HG03097 (cell line): Measurements from ENCODE around the gene TIGAR.
A peak's percentile ranks its signal among the peaks of the same experiment; 100 is the strongest.

Source experiments
- ATAC-seq: cut with Tn5 transposase; IDR thresholded peaks from one replicate; pipeline ENCODE4 v1.9.1; 2021; ENCODE audit not compliant: unreplicated experiment, low FRiP score

Gene TIGAR, protein sequence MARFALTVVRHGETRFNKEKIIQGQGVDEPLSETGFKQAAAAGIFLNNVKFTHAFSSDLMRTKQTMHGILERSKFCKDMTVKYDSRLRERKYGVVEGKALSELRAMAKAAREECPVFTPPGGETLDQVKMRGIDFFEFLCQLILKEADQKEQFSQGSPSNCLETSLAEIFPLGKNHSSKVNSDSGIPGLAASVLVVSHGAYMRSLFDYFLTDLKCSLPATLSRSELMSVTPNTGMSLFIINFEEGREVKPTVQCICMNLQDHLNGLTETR

DNA sequence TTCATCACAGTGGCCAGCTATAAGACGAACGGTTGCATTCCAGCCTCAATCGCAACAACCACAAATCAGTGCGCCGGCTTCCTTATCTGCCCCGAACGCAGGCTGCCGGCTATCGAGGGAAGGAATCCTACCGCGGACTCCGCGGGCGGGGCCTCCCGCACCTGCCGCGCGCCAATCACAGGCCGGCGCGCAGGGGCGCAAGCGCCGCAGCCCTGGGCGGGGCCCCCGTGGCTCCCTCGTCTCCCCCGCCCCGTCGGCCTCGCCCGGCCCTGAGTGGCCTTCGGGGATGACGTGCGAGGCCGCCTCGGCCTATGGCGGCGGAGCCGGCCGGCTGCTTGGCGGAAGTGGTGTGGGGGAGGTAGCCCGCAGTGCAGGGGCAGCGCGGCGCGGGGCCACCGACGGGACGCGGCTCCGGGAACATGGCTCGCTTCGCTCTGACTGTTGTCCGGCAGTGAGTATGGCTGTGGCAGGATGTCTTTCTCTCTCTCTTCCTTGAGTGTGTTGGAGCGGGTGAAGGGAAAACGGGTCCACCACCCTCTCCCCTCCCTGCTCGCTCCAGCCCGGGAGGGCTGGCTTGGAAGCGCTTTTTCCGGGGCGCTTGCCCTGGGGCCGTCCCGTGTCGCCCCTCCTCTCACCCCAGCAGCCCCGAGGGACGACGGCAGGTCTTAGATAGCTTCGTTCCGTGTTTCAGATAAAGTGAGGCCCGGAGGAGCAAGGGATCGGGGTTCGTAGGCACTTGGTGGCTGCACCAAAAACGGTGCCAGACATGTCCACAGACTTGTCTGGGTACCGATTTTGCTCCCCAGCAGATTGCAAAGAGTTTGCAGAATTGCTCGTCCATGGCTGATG is at the start of gene TIGAR:
TSS of gene TIGAR (plus strand) at position 361 of the 849 bp plus-strand sequence. CDS start at position 420, 59 bp downstream.
- ATAC-seq: peak; percentile 96

DNA sequence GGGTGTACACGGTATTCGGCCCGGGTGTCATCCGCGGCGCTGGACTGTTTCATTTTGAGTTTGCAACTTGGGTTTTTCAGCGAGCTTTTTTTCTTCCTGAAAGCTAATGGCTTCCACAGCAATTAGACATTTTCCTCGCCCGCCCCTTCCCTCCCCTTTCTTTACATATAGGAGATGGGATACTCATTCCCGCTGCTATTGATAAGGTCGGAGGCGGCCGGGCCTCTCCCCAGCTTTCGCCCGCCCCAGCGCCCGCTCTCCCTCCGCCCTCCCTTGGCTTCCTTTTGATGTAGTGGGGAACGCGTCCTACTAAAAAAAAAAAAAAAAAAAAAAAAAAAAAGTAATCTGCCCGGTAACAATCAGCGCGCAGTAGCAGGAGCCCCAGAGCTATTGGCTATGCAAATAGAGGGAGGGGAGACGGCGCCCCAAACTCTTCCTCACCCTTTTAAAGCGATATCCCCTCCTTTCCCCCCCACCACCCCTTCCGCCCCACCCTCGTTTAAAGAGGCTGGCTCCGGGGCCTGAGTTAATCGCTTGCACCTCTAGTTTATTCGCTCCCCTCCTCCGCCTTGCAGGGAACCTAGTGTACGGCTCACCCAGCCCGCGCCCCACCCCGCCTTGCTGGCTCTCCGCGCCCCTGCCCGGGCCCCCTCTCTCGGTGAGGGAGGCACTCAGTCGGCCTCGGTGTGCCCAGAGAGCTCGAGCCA is 49.1 kb upstream of the TIGAR start:
- peak; percentile 30 for ATAC-seq

- ATAC-seq: peak; percentile 15
Measured at GRCh38 chr12:4272424-4273272, 48.4 kb upstream of the TIGAR start.

DNA sequence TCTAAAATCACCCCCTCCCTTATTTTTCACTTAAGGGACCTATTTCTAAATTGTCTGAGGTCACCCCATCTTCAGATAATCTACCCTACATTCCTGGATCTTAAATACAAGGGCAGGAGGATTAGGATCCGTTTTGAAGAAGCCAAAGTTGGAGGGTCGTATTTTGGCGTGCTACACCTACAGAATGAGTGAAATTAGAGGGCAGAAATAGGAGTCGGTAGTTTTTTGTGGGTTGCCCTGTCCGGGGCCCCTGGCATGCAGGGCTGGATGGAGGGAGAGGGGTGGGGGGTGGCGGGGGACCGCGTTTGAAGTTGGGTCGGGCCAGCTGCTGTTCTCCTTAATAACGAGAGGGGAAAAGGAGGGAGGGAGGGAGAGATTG is 47.8 kb upstream of the TIGAR start:
- no peak for ATAC-seq

DNA sequence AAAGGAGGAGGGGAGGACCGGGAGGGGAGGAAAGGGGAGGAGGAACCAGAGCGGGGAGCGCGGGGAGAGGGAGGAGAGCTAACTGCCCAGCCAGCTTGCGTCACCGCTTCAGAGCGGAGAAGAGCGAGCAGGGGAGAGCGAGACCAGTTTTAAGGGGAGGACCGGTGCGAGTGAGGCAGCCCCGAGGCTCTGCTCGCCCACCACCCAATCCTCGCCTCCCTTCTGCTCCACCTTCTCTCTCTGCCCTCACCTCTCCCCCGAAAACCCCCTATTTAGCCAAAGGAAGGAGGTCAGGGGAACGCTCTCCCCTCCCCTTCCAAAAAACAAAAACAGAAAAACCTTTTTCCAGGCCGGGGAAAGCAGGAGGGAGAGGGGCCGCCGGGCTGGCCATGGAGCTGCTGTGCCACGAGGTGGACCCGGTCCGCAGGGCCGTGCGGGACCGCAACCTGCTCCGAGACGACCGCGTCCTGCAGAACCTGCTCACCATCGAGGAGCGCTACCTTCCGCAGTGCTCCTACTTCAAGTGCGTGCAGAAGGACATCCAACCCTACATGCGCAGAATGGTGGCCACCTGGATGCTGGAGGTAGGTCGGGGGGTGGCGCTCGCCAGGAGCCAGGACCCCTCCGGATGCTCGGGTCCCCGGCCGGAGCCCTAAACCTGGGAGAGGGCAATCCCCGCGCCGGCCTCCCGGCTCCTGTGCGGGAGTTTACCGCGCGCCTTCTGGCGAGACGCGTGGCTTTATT is 47.2 kb upstream of the TIGAR start, which contains the start of gene CCND2:
TSS of gene CCND2 (plus strand) at position 111 of the 744 bp plus-strand sequence. CDS start at position 390, 279 bp downstream.
- peak; percentile 22 for ATAC-seq

- ATAC-seq: no peak
Measured at GRCh38 chr12:4274396-4275015, 46.5 kb upstream of the TIGAR start.

- no peak for ATAC-seq
Measured at GRCh38 chr12:4275016-4275869, 45.8 kb upstream of the TIGAR start.

- no peak for ATAC-seq
Measured at GRCh38 chr12:4275870-4276301, 45.1 kb upstream of the TIGAR start.

DNA sequence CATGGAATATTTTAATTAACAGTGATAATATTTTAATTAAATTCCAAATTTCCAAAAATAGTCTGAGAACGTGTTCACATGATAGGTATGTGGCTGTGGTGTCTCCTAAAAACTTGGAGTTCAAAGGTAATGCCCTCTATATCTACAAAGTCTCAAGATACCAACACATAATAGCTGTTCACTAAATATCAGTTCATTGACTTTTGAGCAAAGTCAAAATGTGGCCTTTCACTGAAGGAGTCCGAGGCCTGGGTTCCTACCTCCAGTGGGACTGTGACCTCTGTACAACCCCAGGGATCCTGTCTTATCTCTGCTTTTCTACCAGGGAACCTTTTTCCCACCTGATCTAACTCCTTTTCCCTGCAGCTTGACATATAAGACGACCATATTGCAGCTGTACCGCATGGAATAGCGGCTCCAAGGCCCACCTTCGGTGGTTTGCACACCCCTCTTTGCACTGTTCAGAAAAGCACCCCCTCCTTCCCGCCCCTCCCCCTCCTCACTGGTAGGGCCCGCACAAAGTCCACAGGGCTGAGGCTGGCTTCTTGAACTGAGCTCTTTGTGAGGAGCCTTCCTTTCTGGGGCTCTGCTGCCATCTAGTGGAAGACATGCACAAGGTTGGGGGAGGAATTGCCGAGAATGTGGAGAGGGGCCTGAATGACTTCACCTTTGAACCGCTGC is 44.3 kb upstream of the TIGAR start:
- no peak for ATAC-seq

DNA sequence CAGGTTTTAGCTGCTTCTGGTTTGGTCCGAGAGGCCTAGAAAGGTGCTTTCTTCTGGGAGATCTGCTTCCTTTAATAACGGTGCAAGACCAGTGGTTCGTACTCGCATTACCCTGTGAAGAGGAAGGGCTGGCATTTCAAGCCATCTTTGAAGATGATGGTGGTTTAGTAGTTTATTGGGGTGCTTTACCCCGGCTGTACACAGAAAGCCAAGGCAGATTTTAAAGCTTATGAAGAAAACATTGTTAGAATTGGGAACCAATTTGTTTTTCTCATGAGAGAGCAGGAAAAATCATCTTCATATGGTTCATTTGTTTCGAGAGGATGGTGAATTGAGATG is 43.8 kb upstream of the TIGAR start:
- no peak for ATAC-seq

DNA sequence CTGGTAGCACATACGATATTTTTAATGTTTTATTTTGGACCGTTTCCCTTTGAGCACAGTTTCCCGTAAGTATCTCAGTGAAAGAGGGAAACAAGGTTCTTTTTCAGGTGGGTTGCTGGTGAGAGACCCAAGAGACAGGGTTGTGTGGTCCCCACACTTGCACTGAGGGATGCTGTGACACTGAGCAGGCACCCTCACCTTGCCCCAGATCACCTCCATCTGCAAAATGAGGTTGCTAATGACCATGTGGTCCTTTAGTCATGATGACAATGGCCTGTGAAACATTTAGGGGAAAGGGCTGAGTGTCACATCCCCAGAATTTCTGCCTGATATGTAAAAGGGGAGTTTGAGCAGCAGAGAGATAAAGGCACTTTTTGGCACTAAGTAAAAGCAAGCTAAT is 43.2 kb upstream of the TIGAR start:
- ATAC-seq: no peak

GRCh38 chr12:4278329-4279197 is 42.5 kb upstream of the TIGAR start:
- no peak for ATAC-seq

- ATAC-seq: no peak
Measured at GRCh38 chr12:4279198-4279690, 41.8 kb upstream of the TIGAR start.

DNA sequence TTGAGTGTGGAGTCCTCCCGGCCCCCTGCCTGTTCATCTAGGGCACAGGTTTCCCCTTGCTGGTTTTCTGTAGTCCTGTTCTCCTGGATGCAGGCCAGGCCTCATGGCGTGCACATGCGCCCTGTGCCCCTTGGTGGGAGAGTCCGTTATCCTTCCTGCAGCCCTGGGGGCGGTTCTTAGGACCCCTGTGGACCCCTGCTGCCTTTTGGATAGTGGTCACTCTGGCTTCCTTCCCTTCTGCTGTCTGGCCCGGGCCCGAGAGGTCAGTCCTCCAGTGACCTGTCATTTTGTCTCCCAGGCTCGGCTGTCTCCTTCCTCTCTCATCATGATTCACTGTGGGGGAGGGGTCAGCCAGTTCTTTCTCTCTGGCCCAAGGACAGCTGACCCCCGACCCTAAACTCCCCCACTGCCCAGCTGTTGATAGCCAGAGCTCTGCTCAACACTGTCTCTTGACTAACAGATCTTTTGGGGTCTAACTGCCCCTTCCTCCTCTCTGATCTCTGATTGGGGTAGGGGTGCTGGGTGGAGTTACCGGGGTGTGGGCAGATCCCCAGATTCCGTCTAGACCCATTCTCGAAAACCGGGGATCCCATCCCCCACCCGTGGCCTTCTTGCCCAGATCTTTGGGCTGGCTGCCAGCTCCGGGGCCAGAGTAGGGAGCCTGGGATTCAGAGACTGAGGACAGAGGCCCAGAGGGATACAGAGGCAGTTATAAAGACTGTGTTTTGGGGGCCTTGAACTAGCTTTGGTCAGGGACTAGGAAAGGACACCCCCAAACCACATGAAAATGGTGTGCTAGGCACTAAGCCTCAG is 40.5 kb upstream of the TIGAR start:
- ATAC-seq: no peak

- no peak for ATAC-seq
Measured at GRCh38 chr12:4281173-4281654, 39.8 kb upstream of the TIGAR start.
